Fibroblast of villous mesenchyme (primary cell): ENCODE measurements around the gene COX17. TPM values are rescaled to one million over a fixed set of nuclear protein-coding genes. Genes with fewer than 3 reads are reported as not detected.

Experiments used
- DNase-seq: peaks from one replicate; pipeline ENCODE4 v3.0.0-alpha.2; 2010; ENCODE audit warnings: low read depth
- H3K4me3 ChIP-seq: 2 replicates; pipeline ENCODE4 v1.5.1; 2011; ENCODE audit warnings: low read depth, mild to moderate bottlenecking, low read length
- total RNA-seq: library from RNA; depleted of rRNA; stranded (reverse); fragments of >200 nt; gene quantifications from 2 replicates; pipeline ENCODE4 v1.2.3, GENCODE V29; 2012
- TF ChIP-seq, protein P1 (sequence below): IDR thresholded peaks from 2 replicates; pipeline ENCODE4 v1.5.1; 2012; ENCODE audit warnings: low read depth, mild to moderate bottlenecking, low read length; ENCODE audit not compliant: insufficient read depth

COX17 gene
- total RNA-seq, 1 donor: 10.8 TPM

DNA sequence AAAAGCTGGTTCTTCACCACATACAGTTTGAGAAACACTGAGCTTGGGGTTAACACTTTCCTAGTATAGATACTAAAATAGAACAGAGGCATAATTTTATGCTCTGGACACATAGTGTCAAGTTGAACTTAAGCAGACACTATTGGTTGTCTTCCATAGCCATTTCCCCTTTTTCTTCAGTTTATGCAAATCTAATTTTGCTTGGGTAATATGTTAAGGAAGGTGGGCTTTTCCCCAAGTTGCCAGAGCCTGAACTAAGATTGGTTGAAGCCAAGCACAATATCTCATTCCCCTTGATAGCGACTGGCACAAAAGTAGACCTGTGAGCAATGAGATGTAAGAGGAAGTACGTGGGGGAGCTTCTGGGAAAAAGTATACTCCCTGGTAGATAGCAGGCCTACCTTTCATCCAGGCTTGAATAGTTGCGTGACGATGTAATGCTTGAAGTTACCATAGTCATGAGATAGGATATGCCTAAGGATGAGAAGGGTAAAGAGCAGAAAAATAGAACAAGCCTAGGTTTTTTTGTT, 12.3 kb downstream of the COX17 start:
- H3K4me3 ChIP-seq: no peak overlapping the region
- TF ChIP-seq, protein P1, sequence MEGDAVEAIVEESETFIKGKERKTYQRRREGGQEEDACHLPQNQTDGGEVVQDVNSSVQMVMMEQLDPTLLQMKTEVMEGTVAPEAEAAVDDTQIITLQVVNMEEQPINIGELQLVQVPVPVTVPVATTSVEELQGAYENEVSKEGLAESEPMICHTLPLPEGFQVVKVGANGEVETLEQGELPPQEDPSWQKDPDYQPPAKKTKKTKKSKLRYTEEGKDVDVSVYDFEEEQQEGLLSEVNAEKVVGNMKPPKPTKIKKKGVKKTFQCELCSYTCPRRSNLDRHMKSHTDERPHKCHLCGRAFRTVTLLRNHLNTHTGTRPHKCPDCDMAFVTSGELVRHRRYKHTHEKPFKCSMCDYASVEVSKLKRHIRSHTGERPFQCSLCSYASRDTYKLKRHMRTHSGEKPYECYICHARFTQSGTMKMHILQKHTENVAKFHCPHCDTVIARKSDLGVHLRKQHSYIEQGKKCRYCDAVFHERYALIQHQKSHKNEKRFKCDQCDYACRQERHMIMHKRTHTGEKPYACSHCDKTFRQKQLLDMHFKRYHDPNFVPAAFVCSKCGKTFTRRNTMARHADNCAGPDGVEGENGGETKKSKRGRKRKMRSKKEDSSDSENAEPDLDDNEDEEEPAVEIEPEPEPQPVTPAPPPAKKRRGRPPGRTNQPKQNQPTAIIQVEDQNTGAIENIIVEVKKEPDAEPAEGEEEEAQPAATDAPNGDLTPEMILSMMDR: no peak
- no peak for DNase-seq

DNA sequence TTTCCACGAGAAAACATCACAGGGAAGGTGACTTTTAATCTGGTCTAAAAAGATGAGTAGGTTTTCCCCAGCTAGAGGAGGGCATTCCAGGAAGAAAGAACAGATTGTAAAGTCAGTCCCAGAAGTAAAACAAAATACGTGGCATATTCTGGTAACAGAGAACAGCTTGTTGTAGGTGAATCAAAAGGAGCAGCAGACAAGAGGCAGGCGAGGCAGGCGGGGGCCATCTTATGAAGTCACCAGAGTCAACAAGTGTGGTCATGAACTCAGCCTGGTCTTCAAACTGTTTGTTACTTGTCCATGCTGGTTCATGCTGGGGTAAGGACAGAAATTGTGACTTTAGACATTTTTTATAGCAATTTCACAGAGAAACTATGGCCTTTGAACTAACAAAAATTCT, 12.8 kb downstream of the COX17 start:
- DNase-seq: no peak
- TF ChIP-seq, protein P1: no peak

DNA sequence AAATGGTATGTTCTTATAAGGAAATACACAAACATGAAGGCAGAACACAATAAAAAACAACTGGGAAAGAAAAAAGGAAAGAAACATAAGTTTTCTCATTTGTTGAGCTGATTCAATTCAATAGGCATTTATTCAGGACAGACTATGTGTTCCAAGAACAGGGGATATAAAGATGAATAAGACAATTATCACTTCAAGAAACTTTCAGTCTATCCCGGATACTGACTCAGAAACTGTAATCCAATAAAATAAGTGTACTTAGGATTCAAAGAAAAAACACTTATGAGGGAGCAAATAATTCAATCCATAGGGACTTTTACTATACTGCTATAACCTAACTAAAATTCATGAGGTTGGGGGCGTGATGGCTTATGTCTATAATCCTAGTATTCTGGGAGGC, 13.3 kb downstream of the COX17 start:
- DNase-seq: no peak
- H3K4me3 ChIP-seq: no peak overlapping the region
- TF ChIP-seq, protein P1: no peak

More for the DNA sequence above, 12.8 kb downstream of the COX17 start:
- H3K4me3 ChIP-seq: no peak overlapping the region

DNA sequence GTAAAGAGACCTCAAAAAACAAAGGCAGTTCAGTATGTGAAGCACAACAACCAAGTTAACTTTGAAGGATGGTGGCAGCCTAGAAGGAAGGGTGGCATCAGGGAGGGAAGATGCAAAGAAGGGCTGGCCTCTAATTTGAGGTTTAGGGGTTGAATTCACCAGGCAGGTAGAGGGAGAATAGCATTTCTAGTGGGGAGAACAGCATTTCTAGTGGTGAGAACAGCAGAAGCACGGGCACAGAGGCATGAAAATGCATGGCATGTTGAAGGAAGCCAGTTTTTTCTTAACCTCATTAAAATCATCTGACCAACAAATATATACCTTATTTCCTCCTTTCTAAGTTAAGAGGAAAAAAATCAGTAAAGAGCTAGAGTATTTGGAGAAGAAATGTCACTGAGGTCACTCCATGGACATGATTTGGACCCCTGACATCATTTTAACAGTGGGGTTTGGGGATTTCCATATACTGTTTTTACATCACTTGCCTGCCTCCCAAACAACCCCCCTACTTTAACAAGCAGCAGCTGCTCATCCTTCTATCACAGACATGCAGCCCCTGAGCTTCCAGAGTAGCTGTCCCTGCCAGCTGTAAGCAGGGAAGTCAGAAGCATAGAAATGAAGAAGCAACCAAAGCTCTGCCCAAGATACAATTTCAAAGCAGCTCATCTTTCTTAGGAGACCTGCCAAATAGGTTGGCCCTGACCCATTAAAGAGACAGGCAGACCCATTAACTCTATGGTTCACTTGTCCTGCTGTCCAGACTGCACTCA, 14.4 kb downstream of the COX17 start:
- TF ChIP-seq, protein P1: no peak
- H3K4me3 ChIP-seq: no peak overlapping the region
- DNase-seq: peak; percentile 38

DNA sequence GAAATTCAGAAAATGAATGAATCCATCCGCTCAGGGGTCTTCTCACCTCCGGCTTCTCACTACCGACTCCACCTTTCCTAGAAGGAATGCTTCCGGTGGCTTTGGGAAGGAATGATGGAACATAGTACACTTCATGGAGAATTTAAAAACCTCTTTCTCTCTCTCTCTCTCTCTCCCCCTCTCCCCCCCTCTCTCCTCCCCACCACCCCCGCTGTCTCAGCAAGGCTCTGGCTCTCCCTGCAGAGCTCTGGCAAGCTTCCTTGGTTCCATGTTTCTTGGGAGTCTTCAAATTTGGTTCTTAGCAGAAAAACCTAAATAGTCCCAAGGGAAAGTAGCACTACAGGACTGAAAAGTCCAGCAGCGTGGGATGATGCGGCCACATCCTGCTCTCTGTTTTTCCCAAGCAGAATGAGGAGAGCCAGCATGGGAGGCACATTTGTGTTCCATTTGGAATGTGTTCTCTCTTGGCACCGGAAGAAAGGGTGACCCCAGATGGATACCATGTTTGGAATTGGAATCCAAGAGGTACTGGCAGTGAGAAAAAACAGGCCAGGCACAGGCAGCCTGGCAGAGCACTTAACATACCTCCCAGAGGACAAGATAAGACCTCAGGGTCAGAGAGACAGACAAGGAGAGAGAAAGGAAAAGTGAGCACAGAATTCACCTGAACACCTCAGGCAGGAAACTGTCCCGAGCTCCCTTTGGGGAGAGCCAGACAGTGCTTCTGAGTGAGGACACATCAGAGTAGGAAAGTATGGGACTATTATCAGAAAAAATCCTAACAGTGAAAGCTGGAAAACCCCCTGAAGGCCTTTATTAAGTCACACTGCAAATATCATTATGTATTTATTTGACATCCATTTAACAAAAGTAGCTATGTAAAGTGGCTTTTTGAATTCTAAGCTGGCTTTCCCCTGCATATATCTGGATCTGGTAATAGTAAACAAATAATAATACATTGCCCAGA, 16.4 kb downstream of the COX17 start, which contains the start of gene POPDC2:
POPDC2 (minus strand) TSS at position 116 of the 967 bp plus-strand sequence. CDS start 166 bp downstream, outside the sequence.
- no peak within 1 kb of the TSS for H3K4me3 ChIP-seq
- DNase-seq: no peak
- TF ChIP-seq, protein P1: no peak

DNA sequence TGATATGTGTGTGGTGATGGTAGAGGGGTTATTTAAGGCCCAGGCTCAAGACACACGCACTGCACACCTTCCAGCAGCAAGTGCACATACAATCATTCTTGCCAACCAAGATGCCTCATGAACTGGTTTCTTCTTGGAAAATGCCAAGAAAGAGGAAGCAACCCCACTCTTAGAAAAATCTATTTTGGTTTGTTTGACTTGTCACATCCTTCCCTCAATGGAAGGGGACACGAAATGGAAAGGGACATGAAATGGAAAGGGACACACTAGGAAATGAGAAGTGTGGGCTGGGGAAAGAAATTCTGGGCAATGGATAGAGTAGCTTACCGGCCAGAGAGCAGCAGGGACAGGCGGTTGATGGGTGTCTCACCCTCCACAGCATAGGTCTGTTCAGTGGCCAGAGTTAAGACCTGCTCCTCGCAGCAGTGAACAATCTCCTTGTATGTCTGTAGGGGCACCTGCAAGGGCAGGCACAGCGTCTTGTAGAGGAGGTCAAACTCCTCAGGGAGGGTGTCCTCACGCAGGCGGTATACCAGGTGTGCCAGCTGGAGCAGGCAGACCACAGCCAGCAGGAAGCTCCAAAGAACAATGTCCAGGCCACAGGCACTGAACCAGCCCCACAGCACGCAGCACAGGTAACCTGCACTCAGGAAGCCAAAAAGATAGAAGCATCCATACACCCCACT, 17.5 kb downstream of the COX17 start:
- no peak overlapping the region for H3K4me3 ChIP-seq
- DNase-seq: no peak
- TF ChIP-seq, protein P1: no peak
